SK-N-MC (cell line): ENCODE data around the gene HSP90AB1.

Experiments
- EZH2 ChIP-seq: fragments of 200-600 bp; sonication (generic); IDR thresholded peaks from one replicate; pipeline ENCODE4 v1.6.1; 2017; ENCODE audit warnings: antibody characterized with exemption
- POLR2AphosphoS5 ChIP-seq: IDR thresholded peaks from 2 replicates; pipeline ENCODE4 v1.6.1; 2012; ENCODE audit warnings: mild to moderate bottlenecking, low read depth, low read length, borderline replicate concordance

- TF ChIP-seq POLR2AphosphoS5 (no peak), EZH2 (no peak)
These were observed 8.1 kb upstream of the HSP90AB1 start for GRCh38 chr6:44238687-44239350.
